Suprapubic skin (tissue), 3 donors: ENCODE results near the gene RGS12.

Experiments used
- CTCF ChIP-seq, 2 donors: fragments of 200-600 bp in 1 of 2; fragments of 450-650 bp in 1 of 2; sonication (generic) in 1 of 2; IDR thresholded peaks; one replicate each; pipeline ENCODE4 v1.5.1; 2016 to 2019; ENCODE audit warnings: antibody characterized with exemption in 2 of 2, mild to moderate bottlenecking in 1 of 2, moderate library complexity in 1 of 2
- EP300 ChIP-seq: sonication (generic); formaldehyde crosslinking; IDR thresholded peaks from one replicate; pipeline ENCODE4 v1.6.1; 2017; ENCODE audit warnings: antibody characterized with exemption

- TF ChIP-seq CTCF (IDR thresholded peaks at IDR 0.05), result no peak
- TF ChIP-seq EP300, result no peak
Observed at GRCh38 chr4:3329887-3330286, 37.1 kb downstream of the RGS12 start.
